Psoas muscle (tissue), 8 donors: ENCODE data around the gene FAM120B. TPM values are rescaled to one million over a fixed set of nuclear protein-coding genes. Genes with fewer than 3 reads are reported as not detected.

Experiments used
- ATAC-seq, 4 donors: fragments of 200-7000 bp; cut with Tn5 transposase; one replicate each; pipeline ENCODE4 v1.9.1; 2020; ENCODE audit warnings: moderate library complexity in 3 of 4, mild to moderate bottlenecking in 2 of 4
- DNase-seq, 2 donors: peaks; one replicate each; pipeline ENCODE4 v3.0.0-alpha.2; 2020
- H3K27ac ChIP-seq: fragments of 200-600 bp; one replicate; pipeline ENCODE4 v1.8.0; 2022
- H3K27me3 ChIP-seq, 3 donors: fragments of 200-600 bp in 1 of 3; one replicate each; pipeline versions ENCODE4 v1.6.1 to v1.8.0; 2013 to 2022; ENCODE audit warnings: low read length in 2 of 3, mild to moderate bottlenecking in 2 of 3, moderate library complexity in 1 of 3; ENCODE audit not compliant: insufficient read depth in 3 of 3
- H3K36me3 ChIP-seq, 2 donors: fragments of 200-600 bp in 1 of 2; one replicate each; pipeline versions ENCODE4 v1.6.1 to v1.8.0; 2013 to 2022; ENCODE audit warnings: low read depth in 1 of 2, mild to moderate bottlenecking in 1 of 2, moderate library complexity in 1 of 2; ENCODE audit not compliant: insufficient read depth in 1 of 2
- H3K4me1 ChIP-seq: fragments of 200-600 bp; one replicate; pipeline ENCODE4 v1.8.0; 2022
- H3K4me3 ChIP-seq: fragments of 200-600 bp; one replicate; pipeline ENCODE4 v1.8.0; 2022; ENCODE audit warnings: mild to moderate bottlenecking
- H3K9me3 ChIP-seq: fragments of 200-600 bp; one replicate; pipeline ENCODE4 v1.8.0; 2022
- WGBS, 3 donors: extraction: QIAGEN DNeasy Blood & Tissue Kit; methylation state at CpG; one replicate each; pipeline versions ENCODE4 v1.1.6 to v1.1.7; 2013; 5-methylcytosine and 5-hydroxymethylcytosine counted together
- intact Hi-C, 2 donors: fragments of 100-400 bp; cut with DNase I; formaldehyde crosslinking; loops; one replicate each; pipeline versions ENCODE4 v1.11.0 to v1.14.2; 2022
- polyA plus RNA-seq, 3 donors: library from polyadenylated mRNA; stranded (reverse); fragments of 200-250 nt; gene quantifications; one replicate each; pipeline ENCODE4 v1.2.3, GENCODE V29; 2013
- total RNA-seq, 4 donors: library from RNA; stranded (reverse); fragmentation: NEBNext Ultra II Directional in 2 of 4; extraction: Animal tissue kit (Norgen Biotek cat#: 25700) in 2 of 4; gene quantifications; one replicate each; pipeline versions ENCODE4 v1.2.1 to v1.2.4, GENCODE V29; 2021 to 2023
- TF ChIP-seq, protein P1 (sequence below): fragments of 200-600 bp; IDR thresholded peaks from one replicate; pipeline ENCODE4 v1.8.0; 2022; ENCODE audit warnings: antibody characterized with exemption
- donor health status: healthy with polysubstance abuse.
- donor health status: DM: no; HTN: no; CAD: no; lungs with moderate emphysema.
- donor health status: Bipolar disorder and iron deficiency.
- donor health status: healthy.
- donor health status: DM: yes; HTN: yes; CAD: no.
- donor health status: DM: no; HTN: no; CAD: no.
- donor health status: DM: no; HTN: no; CAD: no.
- donor health status: DM: yes; HTN: yes; CAD: no.

Gene FAM120B
- total and polyA plus RNA-seq, 7 donors = 9.2 to 24.2 (median 19.4) TPM

DNA sequence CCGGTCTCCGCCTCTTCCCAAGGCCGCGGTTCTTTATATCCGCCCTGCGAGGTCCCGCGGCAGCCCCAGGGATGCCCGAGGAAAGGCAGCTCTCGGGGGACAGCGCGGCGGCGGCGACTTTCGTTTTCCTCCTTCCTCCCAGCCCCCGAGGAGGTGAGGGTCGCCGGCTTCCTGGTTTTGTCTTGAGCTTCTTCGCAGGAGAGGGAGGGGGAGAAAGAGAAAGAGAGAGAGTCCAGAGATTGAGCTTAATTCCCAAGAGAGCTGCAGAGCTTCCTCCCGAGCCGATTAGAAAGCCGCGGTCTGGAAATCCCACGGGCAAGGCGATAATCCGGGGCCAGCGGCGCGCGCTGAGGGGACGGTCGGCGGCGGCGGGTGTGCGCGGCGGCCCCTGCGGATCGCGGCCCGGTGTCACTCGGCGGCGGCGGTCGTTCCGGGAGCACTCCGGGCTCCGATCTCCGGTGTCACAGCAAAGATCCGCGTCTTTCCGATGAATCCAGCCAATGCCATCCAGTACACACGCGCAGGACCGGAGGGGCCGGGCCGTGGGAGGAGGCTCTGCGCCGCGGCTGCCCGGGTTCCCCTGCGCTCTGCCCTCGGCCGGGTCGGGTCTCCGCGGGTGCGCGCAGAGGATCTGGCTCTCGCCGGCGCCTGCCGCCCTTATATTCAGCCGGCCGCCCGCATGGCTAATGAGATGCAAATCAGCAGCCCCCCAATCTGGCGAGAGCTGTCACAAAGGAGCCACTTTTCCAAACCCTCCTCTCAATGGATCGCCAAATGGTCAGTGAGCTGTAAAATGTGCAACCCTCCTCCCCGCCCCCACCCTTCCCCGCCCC lies 16.0 kb upstream of the FAM120B start, which contains the start of gene DLL1:
Gene DLL1 (minus strand): TSS at position 783 of the 833 bp plus-strand sequence. CDS start 939 bp downstream, outside the sequence.
- Histone ChIP-seq H3K27ac (peak within 1 kb of the TSS; percentile 55), H3K9me3 (no peaks in the 10 kb centered on the region), H3K4me1 (peaks cover 32% of the 10 kb centered on the region), H3K4me3 (peak within 1 kb of the TSS; percentile 84), H3K27me3 (peaks cover 0 to 82% (median 17%) of the 10 kb centered on the region in 3 donors), H3K36me3 (peaks cover 0 to under 1% of the 10 kb centered on the region in 2 donors)
- ATAC-seq = peak; percentile 34 to 65 (median 56)
- TF ChIP-seq, protein P1, sequence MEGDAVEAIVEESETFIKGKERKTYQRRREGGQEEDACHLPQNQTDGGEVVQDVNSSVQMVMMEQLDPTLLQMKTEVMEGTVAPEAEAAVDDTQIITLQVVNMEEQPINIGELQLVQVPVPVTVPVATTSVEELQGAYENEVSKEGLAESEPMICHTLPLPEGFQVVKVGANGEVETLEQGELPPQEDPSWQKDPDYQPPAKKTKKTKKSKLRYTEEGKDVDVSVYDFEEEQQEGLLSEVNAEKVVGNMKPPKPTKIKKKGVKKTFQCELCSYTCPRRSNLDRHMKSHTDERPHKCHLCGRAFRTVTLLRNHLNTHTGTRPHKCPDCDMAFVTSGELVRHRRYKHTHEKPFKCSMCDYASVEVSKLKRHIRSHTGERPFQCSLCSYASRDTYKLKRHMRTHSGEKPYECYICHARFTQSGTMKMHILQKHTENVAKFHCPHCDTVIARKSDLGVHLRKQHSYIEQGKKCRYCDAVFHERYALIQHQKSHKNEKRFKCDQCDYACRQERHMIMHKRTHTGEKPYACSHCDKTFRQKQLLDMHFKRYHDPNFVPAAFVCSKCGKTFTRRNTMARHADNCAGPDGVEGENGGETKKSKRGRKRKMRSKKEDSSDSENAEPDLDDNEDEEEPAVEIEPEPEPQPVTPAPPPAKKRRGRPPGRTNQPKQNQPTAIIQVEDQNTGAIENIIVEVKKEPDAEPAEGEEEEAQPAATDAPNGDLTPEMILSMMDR = no peak
- intact Hi-C loops = loop anchor here (5.0 kb wide), 3 partner anchors 248 to 458 kb away; no protein-coding TSS in a partner anchor
- WGBS, 3 donors = 0% methylated on average over 61 to 83 of the region's 83 CpGs
- DNase-seq = peak; percentile 57 to 75

DNA sequence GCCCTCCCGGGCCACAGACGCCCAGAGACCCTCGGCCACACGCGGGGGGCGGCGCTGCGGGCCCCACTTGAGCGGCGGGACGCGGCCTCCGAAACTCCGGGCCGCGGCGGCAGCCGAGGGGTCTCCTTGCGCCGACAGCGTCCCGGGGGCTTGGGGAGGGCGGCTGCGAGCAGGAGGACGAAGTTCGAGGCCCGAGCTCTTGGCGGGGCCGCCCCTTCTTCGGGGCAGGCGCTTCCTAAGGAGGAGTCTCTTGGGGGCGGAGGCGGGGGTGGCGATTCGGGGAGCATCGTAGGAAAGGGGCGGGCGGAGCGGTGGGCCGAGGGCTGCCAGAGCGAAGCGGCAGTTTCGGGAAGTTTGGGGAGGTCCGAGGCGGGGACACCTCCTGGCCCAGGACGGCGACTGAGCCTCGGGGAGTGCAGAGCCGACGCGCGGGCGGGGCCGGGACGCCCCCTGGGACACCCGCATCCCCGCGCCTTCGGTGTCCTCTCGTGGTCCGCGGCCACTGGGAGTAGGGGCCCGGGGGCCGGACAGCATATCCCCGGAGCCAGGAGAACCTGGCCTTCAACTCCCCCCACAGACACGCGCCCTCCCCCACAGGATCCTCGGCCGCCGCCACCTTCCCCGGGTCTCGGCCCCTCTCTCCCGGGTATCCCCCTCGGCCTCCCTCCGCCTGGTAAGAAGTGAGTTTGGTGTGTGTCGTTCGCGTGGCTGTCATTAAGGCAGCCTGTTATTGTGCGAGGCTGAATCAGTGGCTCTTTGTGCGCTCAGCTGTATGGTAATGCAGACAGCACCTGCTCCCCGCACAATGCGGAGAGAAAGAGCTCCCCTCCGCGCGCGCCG lies 15.1 kb upstream of the FAM120B start:
- Histone ChIP-seq H3K4me1 (peaks cover 38% of the 10 kb centered on the region), H3K36me3 (no peaks in the 10 kb centered on the region), H3K4me3 (peak overlapping the region; percentile 84), H3K9me3 (no peaks in the 10 kb centered on the region), H3K27me3 (peaks cover 0 to 87% (median 23%) of the 10 kb centered on the region in 3 donors), H3K27ac (peak overlapping the region; percentile 6)
- intact Hi-C loops = loop anchor here (5.0 kb wide), 3 partner anchors 249 to 459 kb away; no protein-coding TSS in a partner anchor
- DNase-seq (peak; percentile 69 to 75), ATAC-seq (peak; percentile 23 to 63 (median 58))
- WGBS, 3 donors = 4 to 8% (median 5%) methylated on average over 61 to 87 of the region's 87 CpGs
- TF ChIP-seq, protein P1 = no peak

DNA sequence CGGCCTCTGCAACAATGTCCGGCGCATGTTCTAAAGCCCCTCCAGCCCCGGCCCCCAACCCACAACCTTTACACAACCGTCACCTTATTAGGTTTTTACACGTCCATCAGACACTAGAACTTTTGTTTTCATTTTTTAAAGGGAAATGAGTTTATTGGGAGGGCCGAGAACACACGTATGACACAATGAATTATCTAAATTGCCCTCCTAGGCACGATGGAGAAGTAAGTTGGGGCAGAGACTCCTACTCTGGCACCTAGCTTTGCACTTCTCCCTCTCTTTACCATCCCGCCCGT lies 14.5 kb upstream of the FAM120B start:
- Histone ChIP-seq H3K27me3 (peaks cover 0 to 89% (median 27%) of the 10 kb centered on the region in 3 donors), H3K27ac (no peak overlapping the region), H3K4me3 (peak overlapping the region; percentile 84), H3K36me3 (no peaks in the 10 kb centered on the region), H3K9me3 (no peaks in the 10 kb centered on the region), H3K4me1 (peaks cover 35% of the 10 kb centered on the region)
- 20 to 31% (median 21%) methylated on average over 11 of the region's 11 CpGs for WGBS, 3 donors
- TF ChIP-seq, protein P1 = no peak
- intact Hi-C loops = loop anchor here (5.0 kb wide), 3 partner anchors 250 to 460 kb away; no protein-coding TSS in a partner anchor
- no peak for DNase-seq
- no peak for ATAC-seq

DNA sequence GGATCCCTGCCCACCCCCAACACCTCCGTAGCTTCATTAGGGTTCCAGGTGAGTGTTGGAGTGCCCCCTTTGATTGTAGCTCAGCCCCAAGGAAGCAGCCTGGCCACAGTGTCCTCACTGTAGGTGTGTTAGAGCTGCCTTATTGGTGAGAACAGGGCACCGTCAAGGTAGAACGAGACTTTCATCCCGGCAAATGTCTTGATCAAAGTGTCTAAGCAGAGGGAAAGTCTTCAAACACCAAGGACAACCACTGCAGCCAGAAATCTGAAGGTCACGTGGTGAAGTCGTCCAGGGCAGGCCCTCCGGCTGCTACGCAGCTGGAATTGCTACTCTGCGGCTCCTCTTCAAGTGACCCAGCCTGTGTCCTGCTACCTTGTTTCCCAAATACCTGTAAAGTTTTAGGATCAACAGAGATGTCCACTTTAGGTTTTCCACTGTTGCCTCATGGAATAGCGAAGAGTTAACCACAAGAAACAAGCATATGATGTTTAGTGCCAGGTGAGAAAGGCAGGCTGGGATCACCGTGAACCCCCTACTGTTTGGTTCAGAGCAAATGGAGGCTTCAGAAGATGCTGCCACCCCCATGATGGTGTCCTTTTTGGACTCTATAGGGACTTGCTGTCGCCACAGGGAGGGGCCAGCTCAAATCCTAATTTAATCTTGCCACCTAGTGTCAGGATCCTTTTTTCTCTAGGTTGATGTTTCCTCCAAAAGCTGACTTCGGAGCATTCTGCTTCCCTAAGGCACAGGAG lies 14.0 kb upstream of the FAM120B start:
- Histone ChIP-seq H3K4me1 (peaks cover 29% of the 10 kb centered on the region), H3K9me3 (no peaks in the 10 kb centered on the region), H3K4me3 (peak overlapping the region; percentile 84), H3K27me3 (peaks cover 0 to 94% (median 29%) of the 10 kb centered on the region in 3 donors), H3K36me3 (no peaks in the 10 kb centered on the region), H3K27ac (no peak overlapping the region)
- TF ChIP-seq, protein P1 = peak; percentile 22
- peak in 1 of 4 donors; percentile 36 for ATAC-seq
- intact Hi-C loops = loop anchor here (1.0 to 5.0 kb wide), 4 partner anchors 250 to 461 kb away; no protein-coding TSS in a partner anchor
- 22 to 46% (median 25%) methylated on average over 13 of the region's 13 CpGs for WGBS, 3 donors
- DNase-seq = no peak
